IPS DF 19.7 (cell line): ENCODE results near the gene KRT13.
"Not testable (repeated sequence)": the region's sequence is repeated elsewhere in the genome, so short reads cannot be mapped to it uniquely, and the experiment has no call there.

Experiments used
- DNase-seq: peaks from one replicate; pipeline ENCODE4 v3.0.0-alpha.2; 2013; ENCODE audit warnings: low read depth, low spot score

Gene KRT13

DNA sequence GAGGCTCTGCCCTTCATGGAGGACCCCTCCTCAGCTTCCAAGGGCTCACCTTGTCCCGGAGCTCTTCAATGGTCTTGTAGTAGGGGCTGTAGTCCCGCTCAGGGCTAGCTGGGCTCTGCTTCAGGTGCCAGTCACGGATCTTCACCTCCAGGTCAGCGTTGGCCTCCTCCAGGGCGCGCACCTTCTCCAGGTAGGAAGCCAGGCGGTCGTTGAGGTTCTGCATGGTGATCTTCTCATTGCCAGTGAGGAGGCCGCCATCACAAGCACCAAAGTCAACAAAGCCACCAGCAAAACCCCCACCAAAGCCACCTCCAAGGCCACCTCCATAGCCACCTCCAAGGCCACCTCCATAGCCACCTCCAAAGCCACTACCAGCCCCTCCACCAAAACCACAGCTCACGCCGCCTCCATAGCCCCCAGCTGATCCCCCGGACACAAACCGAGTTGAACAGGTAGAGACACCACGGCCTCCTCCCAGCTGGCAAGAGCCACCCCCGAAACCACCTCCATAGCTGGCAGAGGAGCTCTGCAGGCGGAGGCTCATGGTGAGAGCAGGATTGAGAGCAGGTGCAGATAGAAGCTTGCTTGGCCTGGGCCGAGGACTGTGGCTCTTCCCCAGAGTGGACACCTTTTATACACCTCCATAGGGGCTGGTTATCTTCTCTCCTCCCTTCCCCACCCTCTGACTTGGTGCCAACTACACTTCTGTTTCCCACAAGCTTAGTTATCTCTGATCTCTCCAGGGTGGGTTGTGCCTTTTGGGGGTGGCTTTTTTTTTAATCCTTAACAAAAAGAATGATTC lies at the start of gene KRT13:
KRT13 (minus strand) TSS at position 606 of the 802 bp plus-strand sequence; CDS start at position 544, 62 bp downstream.
- DNase-seq, result no peak

DNA sequence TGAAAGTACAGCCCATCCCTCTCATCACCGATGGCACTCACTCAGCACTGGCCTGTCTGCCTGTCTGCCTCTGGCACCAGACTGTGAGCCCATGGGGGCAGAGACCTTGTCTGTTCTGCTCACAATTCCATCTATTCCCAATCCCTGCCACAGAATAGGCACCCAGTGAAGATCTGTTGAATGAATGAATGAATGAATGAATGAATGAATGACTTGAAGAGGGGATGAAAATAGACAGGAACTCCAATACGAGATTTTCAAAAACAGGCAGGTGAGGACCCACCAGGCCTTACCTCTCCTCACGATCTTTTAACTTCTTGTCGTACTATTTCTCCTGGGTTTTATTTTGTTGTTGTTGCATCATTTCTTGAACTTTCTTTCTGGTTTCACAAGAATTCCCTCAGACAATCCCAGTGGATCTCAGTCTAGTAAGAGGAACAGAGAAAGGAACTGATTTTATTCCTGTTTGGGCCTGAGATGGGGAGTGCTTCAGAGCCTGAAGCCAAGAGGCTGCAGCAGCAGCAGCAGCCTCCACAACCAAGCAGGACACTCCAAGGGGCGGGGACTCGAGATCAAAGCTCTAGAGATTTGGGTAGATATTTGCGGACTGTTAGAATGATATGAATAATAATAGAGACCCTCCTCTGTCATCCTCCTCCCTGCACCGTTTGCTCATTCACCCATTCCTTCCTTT lies 48.7 kb upstream of the KRT13 start:
- no peak for DNase-seq

DNA sequence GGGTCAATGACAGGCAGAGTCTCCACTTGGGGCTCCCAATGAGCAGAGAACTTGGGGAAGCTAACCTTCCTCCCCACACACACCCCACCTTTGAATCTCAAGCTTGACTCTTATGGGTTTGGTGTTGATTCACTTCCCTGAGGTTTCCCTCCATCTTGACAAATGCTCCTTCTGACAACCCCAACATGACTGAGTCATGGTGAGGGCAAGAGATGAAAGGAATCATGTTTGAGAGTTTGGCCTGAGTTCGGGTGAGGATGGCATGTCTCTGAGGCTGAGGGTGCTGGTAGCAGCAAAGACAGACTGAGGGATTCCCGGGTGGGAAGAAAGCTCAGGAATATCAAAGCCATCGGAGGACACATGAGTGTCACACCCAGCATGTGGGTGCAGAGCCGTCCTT lies 47.8 kb upstream of the KRT13 start:
- DNase-seq, result no peak

DNA sequence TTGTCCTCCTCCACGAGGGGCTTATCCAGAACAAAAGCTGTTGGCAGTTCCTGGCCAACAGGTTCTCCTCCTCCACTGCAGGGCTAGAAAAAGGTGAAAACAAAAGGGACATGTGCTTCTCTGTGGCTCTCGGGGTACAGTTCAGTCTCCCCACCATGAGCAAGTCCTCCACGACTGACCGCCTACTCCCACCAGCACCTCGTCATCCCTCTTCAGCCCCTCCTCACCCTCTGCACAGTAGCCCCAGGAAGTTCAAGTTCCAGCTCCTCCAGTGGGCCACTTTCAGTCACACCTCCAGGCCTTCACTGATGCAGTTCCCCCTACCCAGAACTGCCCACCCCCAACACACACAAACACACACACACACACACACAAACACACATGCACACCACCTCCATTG lies 47.0 kb upstream of the KRT13 start:
- no peak for DNase-seq

DNA sequence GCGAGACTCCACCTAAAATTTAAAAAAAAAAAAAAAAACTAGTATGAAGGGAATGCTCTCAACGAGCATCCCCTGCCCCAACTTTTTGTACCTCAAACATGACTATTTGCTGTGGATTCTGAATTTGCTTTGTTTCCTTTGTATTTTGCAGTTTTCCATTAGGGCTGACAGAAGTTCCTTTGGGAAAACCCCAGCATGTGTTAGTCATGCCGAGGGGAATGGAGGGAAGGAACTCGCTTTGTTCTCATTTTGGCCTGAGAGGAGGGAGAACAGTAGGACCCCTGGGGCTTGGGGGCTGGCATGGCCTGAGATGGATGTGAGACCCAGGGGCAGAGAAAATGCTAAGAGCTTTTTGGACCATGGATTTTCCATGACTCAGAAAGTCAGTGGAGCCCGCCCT lies 46.0 kb upstream of the KRT13 start:
- DNase-seq, result no peak

DNA sequence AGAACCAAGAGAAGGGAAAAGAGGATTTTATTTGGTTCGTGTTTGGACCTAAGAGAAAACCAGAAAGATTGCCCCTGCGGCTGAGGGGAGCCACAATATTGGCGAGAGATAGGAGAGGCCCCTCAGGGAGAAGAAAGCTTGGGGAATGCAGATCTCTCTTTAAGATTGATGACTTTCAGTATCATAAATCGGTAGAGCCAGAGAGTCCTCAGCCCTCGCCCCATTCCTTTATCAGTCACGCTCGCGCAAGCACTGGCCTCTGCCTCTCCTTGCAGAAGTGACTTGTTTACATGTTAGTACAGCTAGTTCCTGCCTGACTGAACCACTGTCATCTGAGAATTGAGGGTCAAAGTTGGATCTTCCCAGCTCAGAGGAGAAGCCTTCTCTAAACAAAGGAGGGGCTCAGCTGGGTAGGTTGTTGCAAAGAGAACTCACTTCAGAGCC lies 44.2 kb upstream of the KRT13 start:
- DNase-seq, result no peak

DNA sequence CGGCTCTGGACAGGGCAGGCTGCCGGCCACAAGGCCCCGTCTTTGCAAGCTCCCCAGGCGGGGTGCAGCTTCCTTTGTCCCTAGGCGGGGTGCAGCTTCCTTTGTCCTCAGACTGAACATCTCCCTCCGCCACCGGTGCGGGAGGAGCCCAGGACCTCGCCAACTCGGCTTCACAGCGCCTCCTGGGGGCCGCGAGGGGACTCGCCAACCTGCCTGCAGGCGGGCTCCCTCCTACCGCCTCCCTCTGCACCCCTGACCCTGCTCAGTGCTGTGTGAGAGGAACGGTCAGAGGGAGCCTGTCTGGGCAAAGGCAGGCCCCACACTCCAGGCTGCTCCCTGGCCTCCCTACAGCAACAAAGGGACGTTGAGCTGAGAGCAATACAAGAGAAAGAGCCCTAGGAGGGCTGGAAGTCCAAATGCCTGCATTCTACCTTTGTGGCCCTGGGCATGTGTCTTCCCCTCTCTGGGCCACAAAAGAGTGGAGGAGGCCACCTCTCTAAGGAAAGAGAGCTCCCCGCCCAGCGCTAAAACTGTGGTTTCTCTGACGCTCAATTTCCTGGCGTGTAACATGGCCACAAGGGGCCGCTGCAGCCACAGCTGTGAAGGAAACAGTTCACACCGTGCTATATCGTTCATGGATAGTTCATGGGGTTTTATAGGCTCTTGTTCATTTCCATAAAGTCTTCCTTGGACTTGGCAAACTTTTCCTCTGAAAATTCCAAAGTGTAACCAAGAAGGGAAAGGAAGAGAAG lies 43.6 kb upstream of the KRT13 start:
- peak; percentile 64 for DNase-seq

DNA sequence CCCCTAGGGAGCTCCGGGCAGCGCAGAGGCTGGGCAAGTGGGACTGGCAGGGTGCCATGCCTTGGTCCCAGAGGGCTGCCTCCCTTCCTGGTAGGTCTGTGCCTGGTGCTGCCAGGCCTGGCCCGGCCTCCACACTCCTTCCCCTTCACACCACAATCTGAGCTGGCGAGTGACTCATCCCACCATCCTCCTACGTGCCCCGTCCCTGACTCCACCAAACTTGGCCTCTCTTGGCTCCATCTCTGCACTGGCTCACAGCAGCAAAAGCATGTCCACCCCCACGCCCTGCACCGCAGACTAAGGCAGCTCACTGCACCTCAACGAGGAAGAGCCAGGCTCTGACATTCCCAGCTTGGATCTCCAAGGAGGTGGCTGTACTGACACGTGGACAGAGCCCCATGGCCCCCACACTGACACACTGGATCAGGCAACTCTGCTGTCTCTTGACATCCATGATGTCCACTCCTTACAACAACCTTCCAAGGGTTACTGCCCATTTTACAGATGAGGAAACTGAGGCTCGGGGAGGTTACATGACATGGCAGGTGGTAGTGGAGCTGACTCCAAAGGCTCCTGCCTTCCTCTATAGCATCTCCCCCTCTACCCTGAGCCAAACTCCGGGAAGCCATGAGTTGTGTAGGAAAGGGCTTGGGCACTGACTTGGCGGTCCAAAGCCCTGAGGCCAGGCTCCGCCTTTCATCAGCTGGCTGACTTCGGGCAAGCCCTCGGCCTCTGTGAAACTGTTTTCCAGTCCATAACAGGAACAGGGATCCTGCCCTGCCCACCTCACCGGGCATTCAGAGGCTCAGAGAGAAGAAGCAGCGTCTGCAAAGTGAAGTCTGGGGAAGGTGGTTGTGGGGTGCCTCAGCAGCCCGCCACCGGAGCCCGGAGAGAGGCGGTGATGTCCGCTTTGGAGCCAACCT lies 42.8 kb upstream of the KRT13 start:
- no peak for DNase-seq

DNA sequence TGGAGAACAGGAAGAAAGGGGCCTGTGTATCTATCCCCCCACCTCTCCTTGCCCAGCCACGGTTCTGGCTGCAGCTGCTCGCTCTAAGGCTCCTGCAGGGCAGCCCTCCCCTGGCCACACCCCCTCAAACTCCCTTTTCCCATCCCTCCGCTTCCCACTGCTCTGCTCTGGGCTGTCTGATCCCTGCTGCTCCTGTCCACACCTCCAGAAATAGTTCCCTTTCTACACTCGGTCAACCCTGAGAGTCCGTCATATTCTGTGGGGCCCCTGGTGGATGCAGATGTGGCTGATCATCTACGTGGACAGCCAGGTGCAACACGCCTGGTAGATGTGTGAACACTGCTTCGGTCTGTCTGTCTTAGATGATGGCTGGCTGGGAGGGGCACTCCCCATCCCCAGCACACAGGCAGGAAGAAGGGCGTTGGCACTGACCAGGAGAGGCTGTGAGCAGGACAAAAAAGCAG lies 42.0 kb upstream of the KRT13 start:
- no peak for DNase-seq

DNA sequence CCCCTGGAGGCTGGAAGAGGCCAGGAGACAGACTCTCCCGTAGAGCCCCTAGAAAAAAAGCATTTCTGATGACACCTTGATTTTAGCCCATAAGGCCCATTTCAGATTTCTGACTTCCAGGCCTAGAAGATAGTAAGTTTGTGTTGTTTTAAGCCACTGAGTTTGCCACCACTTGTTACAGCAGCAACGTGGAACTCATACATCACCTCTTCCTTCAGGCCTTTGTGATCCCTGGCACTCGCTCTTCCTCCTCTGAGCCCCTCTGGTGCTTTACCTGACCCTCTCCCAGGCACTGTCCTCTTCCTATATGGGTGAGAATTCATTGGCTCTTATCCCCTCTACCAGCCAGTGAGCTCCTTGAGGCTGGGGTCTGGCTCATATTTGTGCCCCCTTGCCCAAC lies 41.4 kb upstream of the KRT13 start:
- no peak for DNase-seq

DNA sequence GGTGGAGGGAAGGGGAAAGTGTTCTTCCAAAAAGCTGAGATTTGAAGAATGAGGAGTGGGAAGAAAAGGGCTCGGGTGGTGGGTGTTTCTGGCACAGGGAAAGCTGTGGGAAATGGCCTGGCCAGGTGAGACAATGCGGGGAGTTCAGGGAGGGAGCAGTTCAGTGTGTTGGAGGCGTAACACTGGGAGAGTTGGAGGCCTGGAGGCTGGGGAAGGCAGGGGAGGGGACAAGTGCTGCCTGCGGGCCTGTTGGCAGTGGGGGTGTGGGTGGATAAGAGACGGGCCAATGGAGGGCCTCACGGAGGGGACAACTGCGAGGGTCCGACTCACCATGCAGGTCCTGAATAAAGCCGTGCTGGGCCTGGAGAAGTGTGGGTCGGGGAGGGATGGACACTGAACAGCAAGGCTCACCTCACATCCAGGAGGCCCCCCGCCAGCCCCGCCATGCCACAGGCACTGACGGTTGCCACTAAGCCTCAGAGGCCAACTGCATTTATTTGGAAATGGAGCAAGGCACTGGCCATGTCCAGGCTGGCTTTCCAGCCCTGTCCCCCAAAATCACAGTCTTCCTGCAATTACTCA lies 40.5 kb upstream of the KRT13 start:
- DNase-seq, result no peak

DNA sequence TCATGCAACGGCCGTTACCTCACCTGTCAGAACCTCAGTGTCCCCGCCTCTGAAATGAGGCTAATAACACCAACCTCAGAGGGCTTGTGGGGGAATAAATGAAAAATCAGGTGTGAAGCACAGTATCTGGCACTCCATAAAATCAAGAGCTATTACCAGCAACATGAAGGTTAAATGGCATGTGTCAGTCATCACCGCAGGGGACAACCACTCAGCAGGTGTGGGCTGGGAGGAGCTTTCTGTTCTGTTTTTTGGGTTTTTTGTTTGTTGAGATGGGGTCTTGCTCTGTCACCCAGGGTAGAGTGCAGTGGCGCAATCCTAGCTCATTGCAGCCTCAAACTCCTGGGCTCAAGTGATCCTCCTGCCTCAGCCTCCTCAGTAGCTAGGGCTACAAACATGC lies 39.5 kb upstream of the KRT13 start:
- no peak for DNase-seq

DNA sequence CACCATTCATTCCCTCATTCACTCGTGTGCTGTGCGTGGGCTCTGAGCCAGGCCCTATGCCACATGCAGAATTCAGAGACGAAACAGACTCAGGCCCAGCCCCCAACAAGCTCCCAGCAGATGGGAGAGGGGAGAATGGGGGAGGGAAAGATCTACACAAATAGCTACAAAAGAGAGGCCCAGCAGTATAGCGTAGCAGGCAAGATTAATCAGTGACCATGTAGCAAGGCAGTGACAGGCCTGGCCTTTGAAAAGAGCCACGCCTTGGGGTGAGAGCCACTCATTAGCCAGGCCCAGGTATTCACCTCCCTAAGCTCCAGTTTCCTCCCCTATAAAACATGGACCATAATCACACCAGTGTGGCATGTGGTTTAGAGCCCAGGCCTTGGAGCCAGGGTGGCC lies 39.1 kb upstream of the KRT13 start:
- DNase-seq, result no peak

DNA sequence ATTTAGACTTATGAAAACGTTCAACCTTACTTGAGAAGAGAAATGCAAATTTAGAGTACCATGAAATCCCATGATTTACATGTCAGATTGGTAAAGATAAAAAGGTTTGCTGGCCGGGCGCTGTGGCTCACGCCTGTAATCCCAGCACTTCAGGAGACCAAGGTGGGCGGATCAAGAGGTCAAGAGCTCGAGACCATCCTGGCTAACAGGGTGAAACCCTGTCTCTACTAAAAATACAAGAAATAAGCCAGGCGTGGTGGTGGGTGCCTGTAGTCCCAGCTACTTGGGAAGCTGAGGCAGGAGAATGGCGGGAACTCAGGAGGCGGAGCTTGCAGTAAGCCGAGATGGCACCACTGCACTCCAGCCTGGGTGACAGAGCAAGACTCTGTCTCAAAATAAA lies 37.4 kb upstream of the KRT13 start:
- DNase-seq, result not testable (repeated sequence)

DNA sequence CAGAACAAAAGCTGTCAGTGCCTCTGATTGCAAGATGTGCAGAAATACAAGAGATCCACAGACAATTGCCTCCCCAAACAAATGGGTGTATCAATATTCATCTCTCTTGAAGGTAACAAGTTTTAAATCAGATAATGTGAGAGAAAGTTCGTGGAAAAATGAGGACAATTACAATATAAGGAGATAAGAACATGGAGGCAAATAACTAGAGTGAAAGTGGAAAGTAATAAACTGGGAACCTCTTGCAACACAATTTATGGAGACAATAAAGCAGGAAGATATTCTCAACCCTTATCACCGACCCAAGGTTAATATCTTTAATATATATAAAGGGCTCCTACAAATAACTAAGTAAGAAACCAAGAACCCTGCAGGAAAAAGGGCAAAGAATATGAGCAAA lies 36.9 kb upstream of the KRT13 start:
- no peak for DNase-seq

DNA sequence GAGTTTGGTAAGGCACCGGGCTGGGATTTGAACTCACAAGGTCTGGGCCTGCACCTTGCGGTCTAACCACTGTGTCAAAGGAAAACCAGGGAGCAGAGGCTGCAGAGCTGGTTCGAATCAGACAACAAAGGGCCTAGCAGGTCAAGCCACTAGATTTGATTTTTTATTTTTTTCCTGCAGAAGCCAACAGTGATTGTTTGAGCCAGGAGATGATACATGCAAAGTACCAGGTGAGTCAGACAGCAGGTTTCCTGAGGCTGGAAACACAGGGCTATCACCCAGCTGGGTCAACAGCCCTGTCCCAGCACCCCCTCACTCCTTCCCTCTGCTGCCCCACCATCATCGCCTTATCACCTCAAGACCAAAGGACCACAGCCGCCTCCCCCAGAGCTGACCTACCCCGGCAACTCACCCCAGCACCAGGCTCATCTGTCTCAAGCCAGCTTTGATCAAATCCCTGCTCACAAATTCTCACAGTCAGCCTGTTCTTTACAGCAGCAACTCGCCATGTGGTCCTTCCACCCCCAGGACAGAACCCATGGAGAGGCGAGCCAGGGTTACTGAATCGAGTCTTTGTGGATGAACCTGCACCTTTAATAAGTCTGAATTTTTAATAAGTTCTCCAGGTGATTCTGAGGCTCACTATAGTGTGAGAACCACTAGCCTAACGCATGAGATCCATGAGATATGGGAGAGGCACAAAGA lies 35.7 kb upstream of the KRT13 start:
- no peak for DNase-seq

DNA sequence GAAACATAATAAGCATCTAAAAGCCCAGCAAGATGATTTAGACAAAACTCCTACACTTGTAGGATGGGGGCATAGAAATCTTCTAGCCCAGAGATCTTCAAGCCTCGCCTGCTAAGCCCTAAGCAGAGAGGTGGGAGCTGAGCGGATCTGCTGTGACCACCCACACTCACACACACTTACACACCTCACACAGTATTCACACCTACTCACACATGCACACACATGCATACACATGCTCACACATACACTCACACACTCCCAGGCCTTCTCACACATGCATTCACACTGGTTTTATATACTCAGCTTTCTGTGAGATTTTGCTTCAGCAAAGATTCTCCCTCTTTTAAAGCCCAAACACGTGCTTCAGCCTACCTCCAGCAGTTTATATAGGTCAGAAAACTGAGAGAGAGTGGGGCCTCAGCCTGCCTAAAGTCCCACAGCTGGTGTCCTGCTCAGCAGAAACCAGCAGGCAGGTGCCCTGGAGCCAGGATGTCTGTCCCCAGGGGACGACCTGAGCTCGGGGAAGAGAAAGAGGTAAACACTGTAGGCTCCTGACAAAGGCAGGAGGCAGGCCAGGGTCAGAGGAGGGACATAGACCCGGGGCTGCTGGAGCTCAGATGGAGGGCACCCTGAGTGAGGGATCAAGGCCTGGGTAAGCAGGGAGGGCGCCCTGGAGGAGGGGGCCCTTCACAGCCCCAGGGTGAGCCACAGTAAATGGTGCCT lies 34.7 kb upstream of the KRT13 start:
- DNase-seq, result no peak

DNA sequence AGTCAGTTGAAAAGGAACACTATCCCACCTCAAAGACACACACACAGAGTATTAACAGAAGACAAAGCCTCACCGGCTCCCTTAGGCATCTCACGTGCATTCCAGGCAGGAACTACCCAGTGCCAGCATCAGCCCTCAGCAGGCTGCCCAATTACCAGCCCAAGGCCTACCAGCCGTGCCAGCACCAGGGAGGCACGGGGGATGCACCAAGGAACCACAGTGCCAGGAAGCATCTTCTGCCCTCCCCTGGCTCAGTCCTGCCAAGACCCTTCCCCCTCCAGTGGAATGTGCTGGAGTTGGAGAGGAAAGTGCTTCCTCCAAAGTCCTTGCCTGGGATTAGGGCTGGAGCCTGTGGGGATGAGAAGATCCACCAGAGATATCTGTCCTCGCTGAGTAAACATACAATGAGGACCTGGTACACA lies 33.7 kb upstream of the KRT13 start:
- DNase-seq, result no peak

DNA sequence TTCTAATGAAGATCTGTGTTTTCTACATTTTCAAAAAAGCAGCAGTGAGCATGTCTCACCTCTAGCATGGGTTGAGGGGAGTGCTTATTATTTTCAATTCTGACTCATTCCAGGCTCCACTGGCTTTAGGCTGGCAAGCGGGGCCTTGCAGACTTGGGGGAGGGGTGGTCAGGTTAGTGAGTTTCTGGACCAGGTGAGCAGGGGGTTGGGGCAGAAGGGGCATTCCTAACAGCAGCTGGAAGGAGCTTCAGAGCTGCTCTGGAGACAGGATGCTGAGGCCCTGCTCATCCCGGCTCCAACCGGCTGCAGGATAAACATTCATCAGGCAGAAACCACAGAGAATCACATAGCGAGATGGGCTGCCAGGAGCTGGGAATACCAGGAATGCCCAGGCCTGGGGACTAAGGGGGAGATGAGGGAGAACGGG lies 33.2 kb upstream of the KRT13 start:
- DNase-seq, result no peak

DNA sequence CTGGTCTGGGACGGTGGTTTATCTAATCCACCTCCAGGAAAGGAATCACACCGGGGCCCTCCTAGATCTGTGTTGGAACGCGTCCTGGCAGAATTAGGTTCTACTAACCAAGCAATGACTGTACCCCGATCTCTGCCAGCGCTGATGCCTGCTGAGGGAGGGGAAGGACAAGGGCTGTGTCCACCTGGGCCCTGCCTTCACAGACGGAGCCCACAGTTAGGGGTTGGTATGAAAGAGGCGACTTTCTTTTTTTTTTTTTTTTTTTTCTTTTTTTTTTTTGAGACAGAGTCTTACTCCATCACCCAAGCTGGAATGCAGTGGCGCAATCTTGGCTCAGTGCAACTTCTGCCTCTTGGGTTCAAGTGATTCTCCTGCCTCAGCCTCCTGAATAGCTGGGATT lies 32.6 kb upstream of the KRT13 start:
- DNase-seq, result no peak
